ENCODE data around the gene LEUTX. TPM values are rescaled to one million over a fixed set of nuclear protein-coding genes. Genes with fewer than 3 reads are reported as not detected.
"Not testable (repeated sequence)": the region's sequence is repeated elsewhere in the genome, so short reads cannot be mapped to it uniquely, and the experiment has no call there.

Gene LEUTX
- total and polyA plus RNA-seq, 2 experiments from 2014 or later: not detected

DNA sequence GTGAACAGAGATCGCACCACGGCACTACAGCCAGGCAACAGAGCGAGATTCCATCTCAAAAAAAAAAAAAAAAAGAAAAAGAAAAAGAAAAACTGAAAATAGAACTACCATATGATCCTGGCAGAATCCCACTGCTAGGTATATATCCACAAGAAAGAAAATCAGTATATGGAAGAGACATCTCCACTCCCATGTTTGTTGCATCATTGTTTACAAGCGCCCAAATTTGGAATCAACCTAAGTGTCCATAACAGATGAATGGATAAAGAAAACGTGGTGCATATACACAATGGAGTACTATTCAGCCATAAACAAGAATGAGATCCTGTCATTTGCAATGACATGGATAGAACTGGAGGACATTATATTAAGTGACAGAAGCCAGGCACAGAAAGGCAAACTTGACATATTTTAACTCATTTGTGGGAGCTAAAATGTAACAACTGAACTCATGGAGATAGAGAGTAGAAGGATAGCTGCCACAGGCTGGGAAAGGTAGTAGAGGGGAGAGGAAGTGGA is 29.3 kb downstream of the LEUTX start:
- peaks cover 3% of the 10 kb centered on the region; the same call in 1 of the 3 replicates for H3K9me3 Mint-ChIP-seq
- no peak for DNase-seq (ENCODE audit: low spot score)
- peaks cover 9% of the 10 kb centered on the region for H3K27me3 Mint-ChIP-seq (ENCODE audit: insufficient read depth, low read depth, poor library complexity)
- Histone ChIP-seq H3F3A (replicated peaks; ENCODE audit: low read depth) (no peaks in the 10 kb centered on the region), H2AFZ (no peak overlapping the region), H4K20me1 (replicated peaks; ENCODE audit: insufficient read depth) (no peaks in the 10 kb centered on the region), H3K27ac (ENCODE audit: low read depth) (no peak overlapping the region), H3K4me2 (no peak overlapping the region), H3K79me2 (replicated peaks; ENCODE audit: insufficient read depth) (no peaks in the 10 kb centered on the region), H3K4me1 (ENCODE audit: insufficient read depth) (peaks cover 6% of the 10 kb centered on the region; the same call in 1 of the 2 replicates), H3K4me3 (no peak overlapping the region), H3K9me2 (ENCODE audit: insufficient read depth) (no peaks in the 10 kb centered on the region), H3K27me3 (ENCODE audit: insufficient read depth) (no peaks in the 10 kb centered on the region), H3K36me3 (ENCODE audit: insufficient read depth) (no peaks in the 10 kb centered on the region)
- no peak overlapping the region for H3K4me3 Mint-ChIP-seq
- peaks cover 3% of the 10 kb centered on the region for H3K4me1 Mint-ChIP-seq
- TF ChIP-seq, protein P1, sequence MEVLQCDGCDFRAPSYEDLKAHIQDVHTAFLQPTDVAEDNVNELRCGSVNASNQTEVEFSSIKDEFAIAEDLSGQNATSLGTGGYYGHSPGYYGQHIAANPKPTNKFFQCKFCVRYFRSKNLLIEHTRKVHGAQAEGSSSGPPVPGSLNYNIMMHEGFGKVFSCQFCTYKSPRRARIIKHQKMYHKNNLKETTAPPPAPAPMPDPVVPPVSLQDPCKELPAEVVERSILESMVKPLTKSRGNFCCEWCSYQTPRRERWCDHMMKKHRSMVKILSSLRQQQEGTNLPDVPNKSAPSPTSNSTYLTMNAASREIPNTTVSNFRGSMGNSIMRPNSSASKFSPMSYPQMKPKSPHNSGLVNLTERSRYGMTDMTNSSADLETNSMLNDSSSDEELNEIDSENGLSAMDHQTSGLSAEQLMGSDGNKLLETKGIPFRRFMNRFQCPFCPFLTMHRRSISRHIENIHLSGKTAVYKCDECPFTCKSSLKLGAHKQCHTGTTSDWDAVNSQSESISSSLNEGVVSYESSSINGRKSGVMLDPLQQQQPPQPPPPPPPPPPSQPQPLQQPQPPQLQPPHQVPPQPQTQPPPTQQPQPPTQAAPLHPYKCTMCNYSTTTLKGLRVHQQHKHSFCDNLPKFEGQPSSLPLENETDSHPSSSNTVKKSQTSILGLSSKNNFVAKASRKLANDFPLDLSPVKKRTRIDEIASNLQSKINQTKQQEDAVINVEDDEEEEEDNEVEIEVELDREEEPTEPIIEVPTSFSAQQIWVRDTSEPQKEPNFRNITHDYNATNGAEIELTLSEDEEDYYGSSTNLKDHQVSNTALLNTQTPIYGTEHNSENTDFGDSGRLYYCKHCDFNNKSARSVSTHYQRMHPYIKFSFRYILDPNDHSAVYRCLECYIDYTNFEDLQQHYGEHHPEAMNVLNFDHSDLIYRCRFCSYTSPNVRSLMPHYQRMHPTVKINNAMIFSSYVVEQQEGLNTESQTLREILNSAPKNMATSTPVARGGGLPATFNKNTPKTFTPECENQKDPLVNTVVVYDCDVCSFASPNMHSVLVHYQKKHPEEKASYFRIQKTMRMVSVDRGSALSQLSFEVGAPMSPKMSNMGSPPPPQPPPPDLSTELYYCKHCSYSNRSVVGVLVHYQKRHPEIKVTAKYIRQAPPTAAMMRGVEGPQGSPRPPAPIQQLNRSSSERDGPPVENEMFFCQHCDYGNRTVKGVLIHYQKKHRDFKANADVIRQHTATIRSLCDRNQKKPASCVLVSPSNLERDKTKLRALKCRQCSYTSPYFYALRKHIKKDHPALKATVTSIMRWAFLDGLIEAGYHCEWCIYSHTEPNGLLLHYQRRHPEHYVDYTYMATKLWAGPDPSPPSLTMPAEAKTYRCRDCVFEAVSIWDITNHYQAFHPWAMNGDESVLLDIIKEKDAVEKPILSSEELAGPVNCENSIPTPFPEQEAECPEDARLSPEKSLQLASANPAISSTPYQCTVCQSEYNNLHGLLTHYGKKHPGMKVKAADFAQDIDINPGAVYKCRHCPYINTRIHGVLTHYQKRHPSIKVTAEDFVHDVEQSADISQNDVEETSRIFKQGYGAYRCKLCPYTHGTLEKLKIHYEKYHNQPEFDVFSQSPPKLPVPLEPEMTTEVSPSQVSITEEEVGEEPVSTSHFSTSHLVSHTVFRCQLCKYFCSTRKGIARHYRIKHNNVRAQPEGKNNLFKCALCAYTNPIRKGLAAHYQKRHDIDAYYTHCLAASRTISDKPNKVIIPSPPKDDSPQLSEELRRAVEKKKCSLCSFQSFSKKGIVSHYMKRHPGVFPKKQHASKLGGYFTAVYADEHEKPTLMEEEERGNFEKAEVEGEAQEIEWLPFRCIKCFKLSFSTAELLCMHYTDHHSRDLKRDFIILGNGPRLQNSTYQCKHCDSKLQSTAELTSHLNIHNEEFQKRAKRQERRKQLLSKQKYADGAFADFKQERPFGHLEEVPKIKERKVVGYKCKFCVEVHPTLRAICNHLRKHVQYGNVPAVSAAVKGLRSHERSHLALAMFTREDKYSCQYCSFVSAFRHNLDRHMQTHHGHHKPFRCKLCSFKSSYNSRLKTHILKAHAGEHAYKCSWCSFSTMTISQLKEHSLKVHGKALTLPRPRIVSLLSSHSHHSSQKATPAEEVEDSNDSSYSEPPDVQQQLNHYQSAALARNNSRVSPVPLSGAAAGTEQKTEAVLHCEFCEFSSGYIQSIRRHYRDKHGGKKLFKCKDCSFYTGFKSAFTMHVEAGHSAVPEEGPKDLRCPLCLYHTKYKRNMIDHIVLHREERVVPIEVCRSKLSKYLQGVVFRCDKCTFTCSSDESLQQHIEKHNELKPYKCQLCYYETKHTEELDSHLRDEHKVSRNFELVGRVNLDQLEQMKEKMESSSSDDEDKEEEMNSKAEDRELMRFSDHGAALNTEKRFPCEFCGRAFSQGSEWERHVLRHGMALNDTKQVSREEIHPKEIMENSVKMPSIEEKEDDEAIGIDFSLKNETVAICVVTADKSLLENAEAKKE (CRISPR knock-in tag; IDR thresholded peaks at IDR 0.05): no peak
- TF ChIP-seq ZNF114 (CRISPR knock-in tag; IDR thresholded peaks at IDR 0.05) (no peak), EZH2 (IDR thresholded peaks at IDR 0.05; ENCODE audit: low read depth, unreplicated experiment) (no peak), JUNB (IDR thresholded peaks at IDR 0.05; ENCODE audit: unreplicated experiment) (no peak), NANOG (IDR thresholded peaks at IDR 0.05; ENCODE audit: borderline replicate concordance) (no peak), ZNF331 (CRISPR knock-in tag; IDR thresholded peaks at IDR 0.05; ENCODE audit: low read depth) (no peak), POLR2AphosphoS5 (IDR thresholded peaks at IDR 0.05; ENCODE audit: low read depth) (no peak), EZH2phosphoT487 (IDR thresholded peaks at IDR 0.05; ENCODE audit: unreplicated experiment) (no peak), STAT1 (IDR thresholded peaks at IDR 0.05; ENCODE audit: unreplicated experiment) (no peak)
- TF ChIP-seq, protein P2, sequence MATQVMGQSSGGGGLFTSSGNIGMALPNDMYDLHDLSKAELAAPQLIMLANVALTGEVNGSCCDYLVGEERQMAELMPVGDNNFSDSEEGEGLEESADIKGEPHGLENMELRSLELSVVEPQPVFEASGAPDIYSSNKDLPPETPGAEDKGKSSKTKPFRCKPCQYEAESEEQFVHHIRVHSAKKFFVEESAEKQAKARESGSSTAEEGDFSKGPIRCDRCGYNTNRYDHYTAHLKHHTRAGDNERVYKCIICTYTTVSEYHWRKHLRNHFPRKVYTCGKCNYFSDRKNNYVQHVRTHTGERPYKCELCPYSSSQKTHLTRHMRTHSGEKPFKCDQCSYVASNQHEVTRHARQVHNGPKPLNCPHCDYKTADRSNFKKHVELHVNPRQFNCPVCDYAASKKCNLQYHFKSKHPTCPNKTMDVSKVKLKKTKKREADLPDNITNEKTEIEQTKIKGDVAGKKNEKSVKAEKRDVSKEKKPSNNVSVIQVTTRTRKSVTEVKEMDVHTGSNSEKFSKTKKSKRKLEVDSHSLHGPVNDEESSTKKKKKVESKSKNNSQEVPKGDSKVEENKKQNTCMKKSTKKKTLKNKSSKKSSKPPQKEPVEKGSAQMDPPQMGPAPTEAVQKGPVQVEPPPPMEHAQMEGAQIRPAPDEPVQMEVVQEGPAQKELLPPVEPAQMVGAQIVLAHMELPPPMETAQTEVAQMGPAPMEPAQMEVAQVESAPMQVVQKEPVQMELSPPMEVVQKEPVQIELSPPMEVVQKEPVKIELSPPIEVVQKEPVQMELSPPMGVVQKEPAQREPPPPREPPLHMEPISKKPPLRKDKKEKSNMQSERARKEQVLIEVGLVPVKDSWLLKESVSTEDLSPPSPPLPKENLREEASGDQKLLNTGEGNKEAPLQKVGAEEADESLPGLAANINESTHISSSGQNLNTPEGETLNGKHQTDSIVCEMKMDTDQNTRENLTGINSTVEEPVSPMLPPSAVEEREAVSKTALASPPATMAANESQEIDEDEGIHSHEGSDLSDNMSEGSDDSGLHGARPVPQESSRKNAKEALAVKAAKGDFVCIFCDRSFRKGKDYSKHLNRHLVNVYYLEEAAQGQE (IDR thresholded peaks at IDR 0.05; ENCODE audit: unreplicated experiment): no peak
- TF ChIP-seq, protein P3, sequence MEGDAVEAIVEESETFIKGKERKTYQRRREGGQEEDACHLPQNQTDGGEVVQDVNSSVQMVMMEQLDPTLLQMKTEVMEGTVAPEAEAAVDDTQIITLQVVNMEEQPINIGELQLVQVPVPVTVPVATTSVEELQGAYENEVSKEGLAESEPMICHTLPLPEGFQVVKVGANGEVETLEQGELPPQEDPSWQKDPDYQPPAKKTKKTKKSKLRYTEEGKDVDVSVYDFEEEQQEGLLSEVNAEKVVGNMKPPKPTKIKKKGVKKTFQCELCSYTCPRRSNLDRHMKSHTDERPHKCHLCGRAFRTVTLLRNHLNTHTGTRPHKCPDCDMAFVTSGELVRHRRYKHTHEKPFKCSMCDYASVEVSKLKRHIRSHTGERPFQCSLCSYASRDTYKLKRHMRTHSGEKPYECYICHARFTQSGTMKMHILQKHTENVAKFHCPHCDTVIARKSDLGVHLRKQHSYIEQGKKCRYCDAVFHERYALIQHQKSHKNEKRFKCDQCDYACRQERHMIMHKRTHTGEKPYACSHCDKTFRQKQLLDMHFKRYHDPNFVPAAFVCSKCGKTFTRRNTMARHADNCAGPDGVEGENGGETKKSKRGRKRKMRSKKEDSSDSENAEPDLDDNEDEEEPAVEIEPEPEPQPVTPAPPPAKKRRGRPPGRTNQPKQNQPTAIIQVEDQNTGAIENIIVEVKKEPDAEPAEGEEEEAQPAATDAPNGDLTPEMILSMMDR (conservative IDR thresholded peaks at IDR 0.05; ENCODE audit: low read depth in 2 of 2): no peak
- no peak overlapping the region for H3K27ac Mint-ChIP-seq
- H3K36me3 Mint-ChIP-seq (ENCODE audit: low read depth): no peaks in the 10 kb centered on the region; the same call in 2 of the 3 replicates
- ATAC-seq: no peak

DNA sequence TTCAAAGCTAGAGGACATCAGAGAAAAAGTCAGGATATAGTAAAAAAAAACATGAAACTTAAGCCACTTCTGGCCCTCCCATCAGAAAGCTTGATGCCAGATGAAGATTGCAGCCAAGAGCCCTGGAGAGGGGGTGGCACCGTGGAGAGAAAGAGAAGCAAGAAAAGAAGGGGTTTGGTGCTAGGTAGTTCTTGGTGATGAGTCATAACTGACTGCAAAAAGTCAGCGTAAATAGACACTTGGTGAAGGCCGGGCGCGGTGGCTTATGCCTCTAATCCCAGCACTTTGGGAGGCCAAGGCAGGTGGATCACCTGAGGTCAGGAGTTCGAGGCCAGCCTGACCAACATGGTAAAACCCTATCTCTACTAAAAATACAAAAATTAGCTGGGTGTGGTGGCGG is 30.0 kb downstream of the LEUTX start:
- ATAC-seq: not testable (repeated sequence)

More for the DNA sequence above, 30.0 kb downstream of the LEUTX start:
- not testable (repeated sequence) for H3K4me3 ChIP-seq; H3K4me1 Mint-ChIP-seq; H2AFZ ChIP-seq; H3K4me1 ChIP-seq (ENCODE audit: insufficient read depth); H3K9me3 Mint-ChIP-seq; H4K20me1 ChIP-seq (replicated peaks; ENCODE audit: insufficient read depth); H3K4me2 ChIP-seq; DNase-seq (ENCODE audit: low spot score); H3F3A ChIP-seq (replicated peaks; ENCODE audit: low read depth); H3K79me2 ChIP-seq (replicated peaks; ENCODE audit: insufficient read depth); H3K27me3 Mint-ChIP-seq (ENCODE audit: insufficient read depth, low read depth, poor library complexity); H3K27ac ChIP-seq (ENCODE audit: low read depth); H3K36me3 Mint-ChIP-seq (ENCODE audit: low read depth); H3K27me3 ChIP-seq (ENCODE audit: insufficient read depth); H3K36me3 ChIP-seq (ENCODE audit: insufficient read depth); H3K27ac Mint-ChIP-seq; H3K9me2 ChIP-seq (ENCODE audit: insufficient read depth); H3K4me3 Mint-ChIP-seq
